ENCODE data around the gene NUAK1.

DNA sequence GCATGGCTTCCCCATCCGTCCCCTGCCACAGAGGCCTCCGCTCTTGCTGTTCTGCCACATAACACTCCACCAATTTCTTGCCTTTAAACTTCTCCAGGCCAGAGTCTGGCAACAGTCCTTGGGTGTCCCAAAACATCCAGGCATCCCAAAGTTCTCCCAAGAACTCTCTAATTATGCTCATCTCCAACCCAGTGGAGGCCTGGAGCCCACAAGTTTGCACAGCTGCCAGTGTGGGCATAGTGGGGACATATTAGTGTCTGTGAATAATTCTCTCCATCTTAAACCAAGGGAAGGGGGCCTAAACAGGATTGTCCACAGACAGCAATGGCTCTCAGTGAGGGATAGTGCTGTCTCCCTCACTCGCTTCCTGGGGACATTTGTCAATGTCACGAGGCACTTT, 124.8 kb downstream of the NUAK1 start:
- TF ChIP-seq, protein P1, sequence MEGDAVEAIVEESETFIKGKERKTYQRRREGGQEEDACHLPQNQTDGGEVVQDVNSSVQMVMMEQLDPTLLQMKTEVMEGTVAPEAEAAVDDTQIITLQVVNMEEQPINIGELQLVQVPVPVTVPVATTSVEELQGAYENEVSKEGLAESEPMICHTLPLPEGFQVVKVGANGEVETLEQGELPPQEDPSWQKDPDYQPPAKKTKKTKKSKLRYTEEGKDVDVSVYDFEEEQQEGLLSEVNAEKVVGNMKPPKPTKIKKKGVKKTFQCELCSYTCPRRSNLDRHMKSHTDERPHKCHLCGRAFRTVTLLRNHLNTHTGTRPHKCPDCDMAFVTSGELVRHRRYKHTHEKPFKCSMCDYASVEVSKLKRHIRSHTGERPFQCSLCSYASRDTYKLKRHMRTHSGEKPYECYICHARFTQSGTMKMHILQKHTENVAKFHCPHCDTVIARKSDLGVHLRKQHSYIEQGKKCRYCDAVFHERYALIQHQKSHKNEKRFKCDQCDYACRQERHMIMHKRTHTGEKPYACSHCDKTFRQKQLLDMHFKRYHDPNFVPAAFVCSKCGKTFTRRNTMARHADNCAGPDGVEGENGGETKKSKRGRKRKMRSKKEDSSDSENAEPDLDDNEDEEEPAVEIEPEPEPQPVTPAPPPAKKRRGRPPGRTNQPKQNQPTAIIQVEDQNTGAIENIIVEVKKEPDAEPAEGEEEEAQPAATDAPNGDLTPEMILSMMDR (conservative IDR thresholded peaks at IDR 0.05; ENCODE audit: low read length), result no peak
- TF ChIP-seq EZH2phosphoT487 (IDR thresholded peaks at IDR 0.05; ENCODE audit: borderline replicate concordance, low read depth, low read length), result no peak
